Amniotic stem cell (primary cell): ENCODE results near the gene OR2T27.
"Not testable (repeated sequence)": the region's sequence is repeated elsewhere in the genome, so short reads cannot be mapped to it uniquely, and the experiment has no call there.

Experiments used
- DNase-seq: peaks from one replicate; lab custom pipeline; 2025; lab: John Stamatoyannopoulos, UW

Gene OR2T27

GRCh38 chr1:248655354-248655753 is at the start of gene OR2T27:
Gene OR2T27, minus strand, starts transcription at chr1:248655528. Its CDS starts 4,644 bp downstream, at chr1:248650884.
- DNase-seq = not testable (repeated sequence)

DNA sequence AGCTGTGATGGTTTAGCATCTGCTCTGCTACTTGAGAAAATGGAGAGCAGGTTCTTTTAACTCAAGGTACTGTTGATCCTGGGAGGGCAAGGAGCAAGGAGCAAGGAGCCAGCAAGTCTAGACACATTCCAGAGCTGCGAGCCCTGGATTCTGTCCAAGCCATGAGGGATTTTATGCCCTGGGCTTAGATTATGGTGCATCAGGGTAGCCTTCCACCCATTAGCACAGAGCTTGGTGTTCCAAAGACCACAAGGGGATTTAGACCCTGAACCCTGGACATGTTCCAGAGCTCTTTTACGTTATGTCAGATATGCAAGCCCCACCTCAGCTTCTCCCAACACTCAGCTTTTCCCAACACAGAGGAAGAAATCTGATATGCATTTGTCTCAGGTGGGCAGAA is 49.3 kb upstream of the OR2T27 start:
- no peak for DNase-seq

DNA sequence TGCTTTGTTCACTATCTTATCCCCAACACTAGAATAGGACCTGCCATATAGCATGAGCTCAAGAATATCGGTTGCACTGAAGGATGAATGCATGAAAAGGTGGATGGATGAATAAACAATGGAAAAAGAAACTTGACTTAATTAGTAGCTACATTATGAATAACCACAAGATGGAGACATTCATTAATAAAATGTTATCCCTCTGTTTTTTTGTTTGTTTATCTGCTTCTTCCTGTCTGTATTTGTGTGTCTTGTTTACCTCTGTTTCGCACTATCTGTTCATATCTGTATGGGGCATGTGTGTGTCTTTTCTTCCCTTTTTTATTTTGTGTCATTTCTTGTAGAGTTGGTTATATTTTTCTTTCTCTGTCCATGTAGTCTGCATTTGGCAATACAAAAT is 48.3 kb upstream of the OR2T27 start:
- no peak for DNase-seq

GRCh38 chr1:248702714-248703113 is 47.4 kb upstream of the OR2T27 start, which contains the start of gene OR14I1:
Gene OR14I1, minus strand, starts transcription at chr1:248702766.
- no peak for DNase-seq

GRCh38 chr1:248699099-248699498 is 43.8 kb upstream of the OR2T27 start:
- no peak for DNase-seq

GRCh38 chr1:248697907-248698306 is 42.6 kb upstream of the OR2T27 start:
- no peak for DNase-seq

DNA sequence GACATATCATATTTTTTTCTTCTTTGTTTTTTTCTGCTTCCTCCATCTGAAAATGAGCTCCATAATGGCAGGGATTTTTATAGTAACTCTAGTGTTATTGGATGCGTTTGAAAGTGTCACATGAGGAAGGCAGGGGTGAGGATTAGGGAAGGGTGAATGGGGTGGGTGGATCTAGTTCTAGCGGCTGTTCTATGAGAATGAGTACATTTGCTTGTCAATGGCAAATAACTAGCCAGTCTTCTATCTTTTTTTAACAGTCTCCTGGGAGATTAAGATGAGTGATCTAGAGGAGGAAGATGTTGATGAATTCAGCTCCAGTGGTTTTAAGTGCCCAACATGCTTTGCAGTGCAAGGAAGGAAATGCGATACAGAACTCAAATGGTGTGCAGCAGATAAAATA is 41.4 kb upstream of the OR2T27 start:
- no peak for DNase-seq

DNA sequence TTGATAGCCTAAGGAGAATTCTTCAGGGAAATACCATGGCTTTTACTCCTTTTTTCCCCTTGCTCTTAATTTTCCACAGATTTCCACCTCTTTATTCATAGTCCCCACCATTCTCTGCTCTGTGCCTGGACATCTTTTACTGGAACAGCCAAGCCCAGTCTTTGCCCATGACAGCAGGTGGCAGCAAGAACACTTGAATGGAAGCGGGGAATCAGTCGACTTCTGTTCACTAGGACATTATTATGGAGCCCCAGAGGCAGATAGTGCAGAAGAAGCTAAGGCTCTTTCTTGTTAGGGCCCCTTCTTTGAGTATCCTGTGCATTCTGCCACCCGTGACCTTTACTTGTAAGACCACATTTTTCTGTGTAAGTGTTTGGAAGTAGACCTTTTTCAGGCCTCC is 40.9 kb upstream of the OR2T27 start:
- no peak for DNase-seq

- no peak for DNase-seq
These were observed 40.3 kb upstream of the OR2T27 start for GRCh38 chr1:248695451-248696132.

GRCh38 chr1:248691567-248692155 is 36.3 kb upstream of the OR2T27 start:
- no peak for DNase-seq

- DNase-seq = no peak
These were observed 33.4 kb upstream of the OR2T27 start for GRCh38 chr1:248688527-248689298.

GRCh38 chr1:248686815-248687214 is 31.5 kb upstream of the OR2T27 start:
- no peak for DNase-seq

DNA sequence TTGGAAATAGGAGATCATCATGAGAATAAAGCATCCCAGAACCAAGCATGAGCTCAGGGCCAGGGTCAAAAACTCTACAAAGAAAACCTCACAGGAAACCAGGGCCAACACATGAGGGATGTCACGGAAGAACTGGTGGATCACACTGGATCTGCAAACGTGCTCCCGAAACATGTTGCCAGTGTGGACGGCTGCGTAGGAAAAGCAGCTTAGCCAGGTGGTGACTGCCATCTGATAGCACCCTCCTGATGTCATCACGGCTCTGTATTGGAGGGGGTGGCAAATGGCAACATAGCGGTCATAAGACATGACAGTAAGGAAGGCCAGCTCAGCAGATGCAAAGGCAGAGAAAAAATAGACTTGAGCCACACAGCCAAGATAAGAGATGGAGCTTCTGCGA is 26.3 kb upstream of the OR2T27 start:
- DNase-seq = no peak

DNA sequence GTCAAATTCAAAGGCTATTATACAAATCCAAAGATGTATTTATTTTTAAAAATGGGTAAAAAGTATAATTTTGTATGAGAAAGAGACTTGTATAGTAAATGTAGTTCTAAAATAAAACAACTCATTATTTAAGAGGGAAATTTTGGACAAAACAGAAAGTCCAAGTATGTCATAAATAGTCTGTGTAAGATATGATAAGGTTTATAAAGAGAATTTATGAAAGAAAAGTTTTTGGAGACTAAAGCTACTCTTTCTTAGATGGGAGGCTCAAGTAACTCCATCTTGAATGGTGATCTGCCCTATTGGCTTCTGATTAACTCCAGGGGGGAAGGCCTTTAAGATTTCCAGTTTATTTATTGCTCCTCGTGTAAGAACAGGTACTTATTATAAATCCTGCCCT is 14.7 kb upstream of the OR2T27 start:
- DNase-seq = no peak

GRCh38 chr1:248663453-248664328 is 8.4 kb upstream of the OR2T27 start:
- DNase-seq = not testable (repeated sequence)

GRCh38 chr1:248656797-248657196 is 1.5 kb upstream of the OR2T27 start:
- not testable (repeated sequence) for DNase-seq

DNA sequence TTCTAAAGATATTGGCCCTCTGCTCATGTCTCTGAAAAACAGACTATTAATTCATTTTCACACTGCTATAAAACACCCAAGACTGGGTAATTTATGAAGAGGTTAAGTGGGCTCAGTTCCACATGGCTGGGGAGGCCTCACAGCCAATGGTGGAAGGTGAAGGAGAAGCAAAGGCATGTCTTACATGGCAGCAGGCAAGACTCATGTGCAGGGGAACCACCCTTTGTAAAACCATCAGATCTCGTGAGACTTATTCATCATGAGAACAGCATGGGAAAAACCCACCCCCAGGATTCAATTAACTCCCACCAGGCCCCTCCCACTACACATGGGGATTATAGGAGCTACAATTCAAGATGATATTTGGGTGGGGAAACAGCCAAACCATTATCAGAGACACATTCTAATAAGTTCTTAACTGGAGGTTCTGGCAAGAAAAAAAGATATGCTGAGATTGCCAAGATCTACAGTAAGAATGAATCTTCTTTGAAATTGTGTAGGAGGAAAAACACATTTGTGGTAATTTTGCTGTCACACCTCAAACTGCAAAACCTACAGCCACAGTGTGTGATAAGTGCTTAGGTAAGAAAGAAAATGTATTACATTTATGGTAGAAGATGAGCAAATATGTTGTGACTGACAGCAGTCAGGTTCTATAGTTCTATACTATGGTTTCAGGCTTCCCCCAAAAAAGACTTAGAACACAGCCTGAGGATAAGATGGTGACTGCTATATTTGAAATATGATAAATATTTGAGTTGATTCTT is 6.4 kb downstream of the OR2T27 start:
- DNase-seq = not testable (repeated sequence)

GRCh38 chr1:248645178-248645577 is 10.2 kb downstream of the OR2T27 start, which contains the start of gene OR2T35:
Gene OR2T35, minus strand, starts transcription at chr1:248645278. Its CDS starts 6,020 bp downstream, at chr1:248639258.
- not testable (repeated sequence) for DNase-seq

DNA sequence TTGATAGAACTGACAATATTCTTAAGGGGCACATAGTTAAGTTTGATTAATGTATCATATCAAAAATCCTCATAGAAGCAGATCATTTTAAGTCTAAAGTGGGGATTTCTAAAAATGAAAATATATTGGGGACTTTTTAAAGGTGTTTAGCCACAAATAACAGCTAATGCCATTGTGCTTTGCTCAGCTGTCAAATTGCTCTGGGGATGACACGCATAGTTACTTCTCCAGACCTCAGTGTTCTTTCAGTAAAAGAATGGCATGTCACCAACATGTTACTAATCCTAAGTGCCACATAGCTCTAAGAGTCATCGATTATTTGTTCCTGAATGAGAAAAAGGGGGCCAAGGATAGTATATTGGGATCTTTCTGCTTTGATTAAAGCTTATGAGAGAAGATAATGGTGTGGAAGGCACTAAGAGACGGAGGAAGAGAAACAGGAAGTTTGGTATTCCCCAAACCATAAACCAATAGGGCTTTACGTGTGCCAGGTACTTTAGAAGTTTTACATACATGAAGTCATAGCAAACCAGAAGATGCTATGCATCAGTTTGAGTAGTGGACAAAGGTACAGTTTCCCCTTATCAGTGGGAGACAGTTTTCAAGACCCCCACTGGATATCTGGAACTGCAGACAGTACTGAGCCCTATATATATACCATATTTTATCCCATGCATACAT is 12.2 kb downstream of the OR2T27 start:
- DNase-seq = not testable (repeated sequence)

- DNase-seq = not testable (repeated sequence)
These were observed 13.7 kb downstream of the OR2T27 start for GRCh38 chr1:248641583-248641982.
